NCI-H2107 (cell line): Measurements from ENCODE around the gene RPTN.

Source experiments
- DNase-seq: peaks from one replicate; lab custom pipeline; 2025; lab: John Stamatoyannopoulos, UW

RPTN gene

GRCh38 chr1:152111515-152111968, 47.5 kb downstream of the RPTN start:
- no peak for DNase-seq

GRCh38 chr1:152110860-152111514, 48.0 kb downstream of the RPTN start:
- DNase-seq, result no peak

- no peak for DNase-seq
Observed at GRCh38 chr1:152110365-152110859, 48.6 kb downstream of the RPTN start.

- no peak for DNase-seq
Observed at GRCh38 chr1:152109998-152110294, 49.1 kb downstream of the RPTN start.

GRCh38 chr1:152109231-152109997, 49.6 kb downstream of the RPTN start:
- DNase-seq, result no peak

GRCh38 chr1:152108882-152109222, 50.2 kb downstream of the RPTN start:
- no peak for DNase-seq

GRCh38 chr1:152107984-152108881, 50.8 kb downstream of the RPTN start:
- no peak for DNase-seq

- no peak for DNase-seq
Observed at GRCh38 chr1:152107031-152107983, 51.7 kb downstream of the RPTN start.

- no peak for DNase-seq
Observed at GRCh38 chr1:152104854-152105253, 54.2 kb downstream of the RPTN start.
